Osteoblast (primary cell): ENCODE measurements around the gene NHP2. TPM values are rescaled to one million over a fixed set of nuclear protein-coding genes. Genes with fewer than 3 reads are reported as not detected.

ENCODE experiments used
- DNase-seq: peaks from one replicate; pipeline ENCODE4 v3.0.0; 2011; ENCODE audit warnings: low spot score, mixed read lengths; ENCODE audit not compliant: insufficient read length; ENCODE audit errors: missing footprints
- H2AFZ ChIP-seq: 2 replicates; pipeline ENCODE4 v1.6.0; 2011; ENCODE audit warnings: mild to moderate bottlenecking, low read length
- H3K27ac ChIP-seq: 2 replicates; pipeline ENCODE4 v1.5.1; 2011; ENCODE audit warnings: mild to moderate bottlenecking, low read depth, low read length, moderate library complexity
- H3K27me3 ChIP-seq: 2 replicates; pipeline ENCODE4 v1.6.0; 2012; ENCODE audit warnings: mild to moderate bottlenecking, control low read depth, inconsistent platforms, low read length, moderate library complexity; ENCODE audit not compliant: insufficient read depth
- H3K36me3 ChIP-seq: 2 replicates; pipeline ENCODE4 v1.5.1; 2011; ENCODE audit warnings: mild to moderate bottlenecking, low read length, control low read depth, moderate library complexity; ENCODE audit not compliant: insufficient read depth
- H3K4me1 ChIP-seq: 2 replicates; pipeline ENCODE4 v1.5.1; 2011; ENCODE audit warnings: mild to moderate bottlenecking, low read length, control low read depth, moderate library complexity; ENCODE audit not compliant: insufficient read depth
- H3K4me2 ChIP-seq: 2 replicates; pipeline ENCODE4 v1.6.0; 2011; ENCODE audit warnings: mild to moderate bottlenecking, low read length; ENCODE audit not compliant: insufficient read depth
- H3K4me3 ChIP-seq: fragments of 200-600 bp; sonication (generic); 3 replicates; pipeline ENCODE4 v1.5.1; 2012; ENCODE audit warnings: mild to moderate bottlenecking, low read length, inconsistent platforms; ENCODE audit not compliant: insufficient read depth
- H3K79me2 ChIP-seq: 2 replicates; pipeline ENCODE4 v1.6.0; 2012; ENCODE audit warnings: mild to moderate bottlenecking, low read length, control low read depth, inconsistent platforms; ENCODE audit not compliant: insufficient read depth
- H3K9me3 ChIP-seq: 2 replicates; pipeline ENCODE4 v1.5.1; 2011; ENCODE audit warnings: low read depth, low read length, control low read depth
- H4K20me1 ChIP-seq: 2 replicates; pipeline ENCODE4 v1.6.0; 2012; ENCODE audit warnings: mild to moderate bottlenecking, low read length, control low read depth; ENCODE audit not compliant: insufficient read depth
- total RNA-seq: library from RNA; depleted of rRNA; stranded (reverse); fragments of >200 nt; gene quantifications from 2 replicates; pipeline ENCODE4 v1.2.3, GENCODE V29; 2012
- TF ChIP-seq, protein P1 (sequence below): IDR thresholded peaks from 2 replicates; pipeline ENCODE4 v1.5.1; 2011; ENCODE audit warnings: mild to moderate bottlenecking, low read depth, low read length, moderate library complexity; ENCODE audit errors: extremely low read depth

The NHP2 gene
- total RNA-seq, 1 donor = 66.2 TPM

DNA sequence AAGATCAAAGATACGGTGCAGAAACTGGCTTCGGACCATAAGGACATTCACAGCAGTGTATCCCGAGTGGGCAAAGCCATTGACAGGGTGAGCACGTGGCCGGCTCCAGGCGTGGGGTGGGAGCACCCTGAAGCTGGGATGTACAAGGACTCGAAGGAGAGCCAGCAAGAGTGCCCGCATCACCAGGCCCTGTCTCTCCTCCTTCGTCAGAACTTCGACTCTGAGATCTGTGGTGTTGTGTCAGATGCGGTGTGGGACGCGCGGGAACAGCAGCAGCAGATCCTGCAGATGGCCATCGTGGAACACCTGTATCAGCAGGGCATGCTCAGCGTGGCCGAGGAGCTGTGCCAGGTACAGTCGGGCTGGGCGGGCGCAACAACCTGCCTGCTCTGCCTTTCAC is 11.0 kb downstream of the NHP2 start:
- Histone ChIP-seq H3K27me3 (no peaks in the 10 kb centered on the region), H3K4me3 (no peak overlapping the region), H3K9me3 (no peaks in the 10 kb centered on the region), H3K27ac (no peak overlapping the region), H3K4me2 (no peak overlapping the region), H4K20me1 (no peaks in the 10 kb centered on the region), H3K79me2 (no peaks in the 10 kb centered on the region), H3K4me1 (no peaks in the 10 kb centered on the region), H3K36me3 (peaks cover 34% of the 10 kb centered on the region), H2AFZ (no peak overlapping the region)
- TF ChIP-seq, protein P1, sequence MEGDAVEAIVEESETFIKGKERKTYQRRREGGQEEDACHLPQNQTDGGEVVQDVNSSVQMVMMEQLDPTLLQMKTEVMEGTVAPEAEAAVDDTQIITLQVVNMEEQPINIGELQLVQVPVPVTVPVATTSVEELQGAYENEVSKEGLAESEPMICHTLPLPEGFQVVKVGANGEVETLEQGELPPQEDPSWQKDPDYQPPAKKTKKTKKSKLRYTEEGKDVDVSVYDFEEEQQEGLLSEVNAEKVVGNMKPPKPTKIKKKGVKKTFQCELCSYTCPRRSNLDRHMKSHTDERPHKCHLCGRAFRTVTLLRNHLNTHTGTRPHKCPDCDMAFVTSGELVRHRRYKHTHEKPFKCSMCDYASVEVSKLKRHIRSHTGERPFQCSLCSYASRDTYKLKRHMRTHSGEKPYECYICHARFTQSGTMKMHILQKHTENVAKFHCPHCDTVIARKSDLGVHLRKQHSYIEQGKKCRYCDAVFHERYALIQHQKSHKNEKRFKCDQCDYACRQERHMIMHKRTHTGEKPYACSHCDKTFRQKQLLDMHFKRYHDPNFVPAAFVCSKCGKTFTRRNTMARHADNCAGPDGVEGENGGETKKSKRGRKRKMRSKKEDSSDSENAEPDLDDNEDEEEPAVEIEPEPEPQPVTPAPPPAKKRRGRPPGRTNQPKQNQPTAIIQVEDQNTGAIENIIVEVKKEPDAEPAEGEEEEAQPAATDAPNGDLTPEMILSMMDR = no peak
- no peak for DNase-seq

DNA sequence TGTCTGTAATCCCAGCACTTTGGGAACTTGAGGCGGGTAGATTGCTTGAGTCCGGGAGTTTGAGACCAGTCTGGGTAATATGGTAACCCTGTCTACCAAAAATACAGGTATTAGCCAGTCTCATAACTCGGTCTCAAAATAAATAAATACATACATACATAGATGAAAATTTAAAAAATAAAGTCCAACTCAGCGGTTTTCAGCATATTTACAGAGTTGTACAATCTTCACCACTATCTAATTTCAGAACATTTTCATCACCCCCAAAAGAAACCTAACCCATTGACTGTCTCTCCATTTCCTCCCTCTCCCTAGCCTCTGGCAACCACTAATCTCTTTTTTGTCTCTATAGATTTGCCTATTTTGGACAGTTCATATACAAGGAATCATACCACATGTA is 12.1 kb downstream of the NHP2 start:
- no peak overlapping the region for H3K27ac ChIP-seq
- H3K27me3 ChIP-seq = no peaks in the 10 kb centered on the region
- no peaks in the 10 kb centered on the region for H3K4me1 ChIP-seq

DNA sequence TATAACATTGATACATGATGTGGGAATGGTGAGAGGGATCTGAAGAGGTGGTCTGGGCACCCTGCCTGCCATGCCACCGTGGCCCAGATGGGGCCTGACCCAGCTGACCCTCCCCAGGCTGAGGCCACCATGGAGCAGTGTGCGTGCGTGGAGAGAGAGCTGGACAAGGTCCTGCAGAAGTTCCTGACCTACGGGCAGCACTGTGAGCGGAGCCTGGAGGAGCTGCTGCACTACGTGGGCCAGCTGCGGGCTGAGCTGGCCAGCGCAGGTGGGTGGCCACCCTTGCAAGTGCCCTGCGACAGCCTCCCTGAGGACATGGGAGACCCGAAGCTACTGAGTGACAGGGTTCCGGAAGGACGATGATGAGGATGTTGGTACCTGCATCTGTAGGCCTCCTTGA is 15.7 kb downstream of the NHP2 start:
- peaks cover 14% of the 10 kb centered on the region for H3K79me2 ChIP-seq
- H3K4me1 ChIP-seq = no peaks in the 10 kb centered on the region
- H3K27ac ChIP-seq = no peak overlapping the region
- H3K4me3 ChIP-seq = no peak overlapping the region
- TF ChIP-seq, protein P1 = no peak
- H4K20me1 ChIP-seq = peaks cover 6% of the 10 kb centered on the region
- peaks cover 17% of the 10 kb centered on the region for H3K36me3 ChIP-seq
- DNase-seq = peak; percentile 17
- H3K27me3 ChIP-seq = no peaks in the 10 kb centered on the region
- H2AFZ ChIP-seq = no peak overlapping the region
- H3K9me3 ChIP-seq = no peaks in the 10 kb centered on the region
- H3K4me2 ChIP-seq = no peak overlapping the region

More for the DNA sequence above, 12.1 kb downstream of the NHP2 start:
- H3K36me3 ChIP-seq = peaks cover 23% of the 10 kb centered on the region
- H3K79me2 ChIP-seq = peaks cover under 1% of the 10 kb centered on the region
- no peak overlapping the region for H3K4me3 ChIP-seq
- no peak overlapping the region for H3K4me2 ChIP-seq
- no peak for DNase-seq
- no peak overlapping the region for H2AFZ ChIP-seq
- TF ChIP-seq, protein P1 = no peak
- no peaks in the 10 kb centered on the region for H4K20me1 ChIP-seq
- H3K9me3 ChIP-seq = no peaks in the 10 kb centered on the region

DNA sequence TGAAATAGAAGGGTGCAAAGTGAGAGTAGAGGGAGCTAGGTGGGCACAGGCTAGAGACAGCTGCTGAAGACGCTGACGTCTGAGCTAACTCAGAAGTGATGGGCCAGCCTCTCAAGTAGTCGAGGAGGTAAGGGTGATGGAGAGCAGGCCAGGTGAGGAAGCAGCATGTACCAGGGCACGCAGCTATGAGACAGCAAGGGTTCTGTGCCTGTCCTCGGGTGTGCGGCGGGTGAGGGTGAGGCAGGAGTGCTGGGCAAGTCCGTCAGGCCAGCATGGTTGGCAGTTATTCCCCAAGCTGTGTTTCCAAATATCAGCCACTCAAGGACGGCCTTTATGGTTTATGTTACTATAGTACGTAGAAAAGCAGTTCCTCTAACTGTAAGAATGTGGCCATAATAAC is 16.7 kb downstream of the NHP2 start:
- Histone ChIP-seq H4K20me1 (peaks cover 6% of the 10 kb centered on the region), H3K4me1 (no peaks in the 10 kb centered on the region), H2AFZ (no peak overlapping the region), H3K27ac (no peak overlapping the region), H3K27me3 (no peaks in the 10 kb centered on the region), H3K4me3 (no peak overlapping the region), H3K9me3 (no peaks in the 10 kb centered on the region), H3K4me2 (no peak overlapping the region), H3K36me3 (peaks cover 8% of the 10 kb centered on the region), H3K79me2 (peaks cover 14% of the 10 kb centered on the region)
- DNase-seq = no peak
- TF ChIP-seq, protein P1 = no peak
